Endothelial cell of umbilical vein (primary cell): ENCODE results near the gene PLA2G15. TPM values are rescaled to one million over a fixed set of nuclear protein-coding genes. Genes with fewer than 3 reads are reported as not detected.

Experiments used
- BruUV-seq: library from RNA; stranded (reverse); fragments of 400-500 nt; replicated peaks from 2 replicates; lab custom pipeline; 2021; lab: Mats Ljungman, UMichigan
- CTCF ChIA-PET: fragments of 300-600, 350-600 bp; sonication (Branson Sonifier 250); formaldehyde crosslinking; loops from one replicate; lab custom pipeline; 2021; ENCODE audit warnings: antibody characterized with exemption, inconsistent platforms; lab: Charles Lee
- POLR2A ChIA-PET: fragments of 300-600, 350-600 bp; sonication (Branson Sonifier 250); formaldehyde crosslinking; loops from one replicate; lab custom pipeline; 2021; ENCODE audit warnings: antibody characterized with exemption, inconsistent platforms; lab: Charles Lee
- DNase-seq: peaks from one replicate; pipeline ENCODE4 v3.0.0-alpha.2; 2011; ENCODE audit warnings: low read depth, low spot score
- FAIRE-seq: peaks from 2 replicates; lab custom pipeline; 2011; peaks lifted over from hg19 to GRCh38; lab: Jason Lieb, UNC
- H2AFZ ChIP-seq: 2 replicates; pipeline ENCODE4 v1.6.0; 2012; ENCODE audit warnings: low read depth, low read length, control low read depth, inconsistent platforms
- H3K27ac ChIP-seq: 2 replicates; pipeline ENCODE4 v1.5.1; 2011; ENCODE audit warnings: low read depth, mild to moderate bottlenecking, control low read depth, low read length, moderate library complexity; ENCODE audit not compliant: insufficient read depth
- H3K27me3 ChIP-seq, 2 experiments: 2 replicates each; pipeline versions ENCODE4 v1.6.0 to v1.6.1; 2011; ENCODE audit warnings: low read length in 2 of 2, mixed read lengths in 1 of 2; ENCODE audit not compliant: control insufficient read depth in 2 of 2, insufficient read depth in 2 of 2
- H3K36me3 ChIP-seq, 2 experiments: 2 replicates in 1 of 2; 3 replicates in 1 of 2; pipeline ENCODE4 v1.5.1; 2011; ENCODE audit warnings: low read length in 2 of 2, mild to moderate bottlenecking in 1 of 2, moderate library complexity in 1 of 2; ENCODE audit not compliant: control insufficient read depth in 2 of 2, insufficient read depth in 2 of 2; ENCODE audit errors: extremely low read depth in 1 of 2
- H3K4me1 ChIP-seq: 3 replicates; pipeline ENCODE4 v1.5.1; 2011; ENCODE audit warnings: mild to moderate bottlenecking, low read length; ENCODE audit not compliant: control insufficient read depth, insufficient read depth; ENCODE audit errors: extremely low read depth
- H3K4me2 ChIP-seq: 2 replicates; pipeline ENCODE4 v1.6.1; 2011; ENCODE audit warnings: low read length, control low read depth, mixed read lengths; ENCODE audit not compliant: insufficient read depth
- H3K4me3 ChIP-seq, 3 experiments: fragments of 200-600 bp in 1 of 3; sonication (generic), shearing (Covaris generic) in 1 of 3; replicated peaks in 1 of 3; 2 replicates each; pipeline ENCODE4 v1.5.1; 2011 to 2016; ENCODE audit warnings: control low read depth in 3 of 3, low read length in 3 of 3, mild to moderate bottlenecking in 2 of 3, inconsistent platforms in 1 of 3, low read depth in 1 of 3, moderate library complexity in 1 of 3; ENCODE audit not compliant: insufficient read depth in 1 of 3
- H3K79me2 ChIP-seq: 2 replicates; pipeline ENCODE4 v1.6.0; 2012; ENCODE audit warnings: low read length, inconsistent platforms; ENCODE audit not compliant: control insufficient read depth, insufficient read depth
- H3K9ac ChIP-seq: replicated peaks from 2 replicates; pipeline ENCODE3; 2011; ENCODE audit warnings: low read length, control low read depth; ENCODE audit not compliant: insufficient read depth; ENCODE audit errors: extremely low read depth
- H3K9me1 ChIP-seq: replicated peaks from 3 replicates; pipeline ENCODE4 v1.6.0; 2011; ENCODE audit warnings: mild to moderate bottlenecking, low read length; ENCODE audit not compliant: control insufficient read depth, insufficient read depth; ENCODE audit errors: extremely low read depth
- H3K9me3 ChIP-seq: replicated peaks from 2 replicates; pipeline ENCODE4 v1.5.1; 2012; ENCODE audit warnings: low read length, inconsistent platforms; ENCODE audit not compliant: control insufficient read depth, insufficient read depth
- H4K20me1 ChIP-seq: replicated peaks from 2 replicates; pipeline ENCODE3; 2011; ENCODE audit warnings: mild to moderate bottlenecking, low read length; ENCODE audit not compliant: control insufficient read depth, insufficient read depth; ENCODE audit errors: extremely low read depth
- EZH2 ChIP-seq: IDR thresholded peaks from 2 replicates; pipeline ENCODE4 v1.6.1; 2012; ENCODE audit warnings: borderline replicate concordance, low read depth, mild to moderate bottlenecking, moderate library complexity, low read length, inconsistent platforms; ENCODE audit not compliant: severe bottlenecking
- FOS ChIP-seq: IDR thresholded peaks from 2 replicates; pipeline ENCODE4 v1.6.1; 2011; ENCODE audit warnings: mild to moderate bottlenecking, low read length, moderate library complexity, borderline replicate concordance; ENCODE audit not compliant: insufficient read depth
- GATA2 ChIP-seq: IDR thresholded peaks from 2 replicates; pipeline ENCODE4 v1.7.0; 2011; ENCODE audit warnings: low read depth, mild to moderate bottlenecking, moderate library complexity, mixed read lengths, low read length; ENCODE audit not compliant: insufficient read length, insufficient read depth
- JUN ChIP-seq: IDR thresholded peaks from 2 replicates; pipeline ENCODE4 v1.6.1; 2011; ENCODE audit warnings: borderline replicate concordance, low read depth; ENCODE audit not compliant: insufficient read length, insufficient read depth
- MYC ChIP-seq: IDR thresholded peaks from one replicate; pipeline ENCODE4 v1.6.1; 2011; ENCODE audit warnings: mild to moderate bottlenecking, low read depth, low read length
- POLR2A ChIP-seq: IDR thresholded peaks from 2 replicates; pipeline ENCODE4 v1.6.1; 2012; ENCODE audit warnings: low read depth, mild to moderate bottlenecking, control low read depth, low read length
- POLR2AphosphoS5 ChIP-seq: IDR thresholded peaks from 2 replicates; pipeline ENCODE4 v1.6.1; 2012; ENCODE audit warnings: low read depth, mild to moderate bottlenecking, control low read depth, low read length, moderate library complexity; ENCODE audit not compliant: insufficient read depth
- dilution Hi-C: fragments of 300-500 bp; cut with MboI; formaldehyde crosslinking; loops from one replicate; pipeline ENCODE4 v1.15.0; 2019; ENCODE audit warnings: low sequenced_read_pairs; ENCODE audit not compliant: extremely low pct_ligation_motif_present
- intact Hi-C: fragments of 100-400 bp; cut with micrococcal nuclease; formaldehyde crosslinking; loops from one replicate; pipeline ENCODE4 v1.10.0; 2022
- polyA plus RNA-seq, 4 experiments: library from polyadenylated mRNA; depleted of rRNA in 3 of 4; stranded (reverse) in 3 of 4; unstranded in 1 of 4; fragments of >200 nt; gene quantifications; 2 replicates each; pipeline versions ENCODE4 v1.2.1 to v1.2.3, GENCODE V29; 2011 to 2012; ENCODE audit warnings: missing spikeins in 1 of 4
- total RNA-seq: library from RNA; stranded (reverse); gene quantifications from 2 replicates; pipeline ENCODE4 v1.2.3, GENCODE V29; 2021
- TF ChIP-seq, protein P1 (sequence below): IDR thresholded peaks from 2 replicates; pipeline ENCODE4 v1.6.1; 2011; ENCODE audit not compliant: insufficient read depth, insufficient read length
- TF ChIP-seq, protein P2 (sequence below), 2 donors: IDR thresholded peaks; 1 replicate in 1 of 2; 2 replicates in 1 of 2; pipeline ENCODE4 v1.5.1; 2011; ENCODE audit warnings: low read length in 2 of 2, mild to moderate bottlenecking in 2 of 2, moderate library complexity in 2 of 2, control low read depth in 1 of 2, inconsistent platforms in 1 of 2, low read depth in 1 of 2; ENCODE audit not compliant: insufficient read depth in 1 of 2; ENCODE audit errors: extremely low read depth in 1 of 2

PLA2G15 gene
- total and polyA plus RNA-seq, 2 donors (not counting 3 experiments of a cell fraction or from before 2014, with no cell fraction given) = 24.3 to 41.8 TPM

GRCh38 chr16:68242085-68242484 is 3.1 kb upstream of the PLA2G15 start:
- peaks cover 12% of the 10 kb centered on the region for H3K4me1 ChIP-seq
- BruUV-seq = no TSS peak
- H3K27ac ChIP-seq = no peak overlapping the region
- no peaks in the 10 kb centered on the region for H3K79me2 ChIP-seq
- ChIA-PET CTCF (interaction anchor here (0.7 to 2.3 kb wide), 8 partner anchors 9 to 483 kb away, joined by 3 to 12 read pairs (median 5); partner anchors contain the start of gene SLC7A6), POLR2A (no interaction called here)
- intact Hi-C loops = no loop called here
- no peaks in the 10 kb centered on the region for H4K20me1 ChIP-seq
- dilution Hi-C loops = no loop called here
- H3K4me3 ChIP-seq = no peak overlapping the region
- no peak overlapping the region for H3K4me2 ChIP-seq
- H2AFZ ChIP-seq = no peak overlapping the region
- TF ChIP-seq MYC (no peak), POLR2AphosphoS5 (no peak), POLR2A (no peak), GATA2 (no peak), EZH2 (no peak), FOS (no peak), JUN (no peak)
- TF ChIP-seq, protein P1, sequence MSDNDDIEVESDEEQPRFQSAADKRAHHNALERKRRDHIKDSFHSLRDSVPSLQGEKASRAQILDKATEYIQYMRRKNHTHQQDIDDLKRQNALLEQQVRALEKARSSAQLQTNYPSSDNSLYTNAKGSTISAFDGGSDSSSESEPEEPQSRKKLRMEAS = no peak
- TF ChIP-seq, protein P2, sequence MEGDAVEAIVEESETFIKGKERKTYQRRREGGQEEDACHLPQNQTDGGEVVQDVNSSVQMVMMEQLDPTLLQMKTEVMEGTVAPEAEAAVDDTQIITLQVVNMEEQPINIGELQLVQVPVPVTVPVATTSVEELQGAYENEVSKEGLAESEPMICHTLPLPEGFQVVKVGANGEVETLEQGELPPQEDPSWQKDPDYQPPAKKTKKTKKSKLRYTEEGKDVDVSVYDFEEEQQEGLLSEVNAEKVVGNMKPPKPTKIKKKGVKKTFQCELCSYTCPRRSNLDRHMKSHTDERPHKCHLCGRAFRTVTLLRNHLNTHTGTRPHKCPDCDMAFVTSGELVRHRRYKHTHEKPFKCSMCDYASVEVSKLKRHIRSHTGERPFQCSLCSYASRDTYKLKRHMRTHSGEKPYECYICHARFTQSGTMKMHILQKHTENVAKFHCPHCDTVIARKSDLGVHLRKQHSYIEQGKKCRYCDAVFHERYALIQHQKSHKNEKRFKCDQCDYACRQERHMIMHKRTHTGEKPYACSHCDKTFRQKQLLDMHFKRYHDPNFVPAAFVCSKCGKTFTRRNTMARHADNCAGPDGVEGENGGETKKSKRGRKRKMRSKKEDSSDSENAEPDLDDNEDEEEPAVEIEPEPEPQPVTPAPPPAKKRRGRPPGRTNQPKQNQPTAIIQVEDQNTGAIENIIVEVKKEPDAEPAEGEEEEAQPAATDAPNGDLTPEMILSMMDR (IDR thresholded peaks at IDR 0.05; ENCODE audit: extremely low read depth in 1 of 2, insufficient read depth in 1 of 2, low read depth in 1 of 2, low read length in 2 of 2) = no peak
- no peaks in the 10 kb centered on the region for H3K36me3 ChIP-seq
- no peaks in the 10 kb centered on the region for H3K9me3 ChIP-seq
- no peaks in the 10 kb centered on the region for H3K27me3 ChIP-seq
- no peak for FAIRE-seq
- H3K9ac ChIP-seq = no peak overlapping the region
- DNase-seq = no peak
- H3K9me1 ChIP-seq = no peaks in the 10 kb centered on the region
